ENCODE data around the gene ARHGAP44.

DNA sequence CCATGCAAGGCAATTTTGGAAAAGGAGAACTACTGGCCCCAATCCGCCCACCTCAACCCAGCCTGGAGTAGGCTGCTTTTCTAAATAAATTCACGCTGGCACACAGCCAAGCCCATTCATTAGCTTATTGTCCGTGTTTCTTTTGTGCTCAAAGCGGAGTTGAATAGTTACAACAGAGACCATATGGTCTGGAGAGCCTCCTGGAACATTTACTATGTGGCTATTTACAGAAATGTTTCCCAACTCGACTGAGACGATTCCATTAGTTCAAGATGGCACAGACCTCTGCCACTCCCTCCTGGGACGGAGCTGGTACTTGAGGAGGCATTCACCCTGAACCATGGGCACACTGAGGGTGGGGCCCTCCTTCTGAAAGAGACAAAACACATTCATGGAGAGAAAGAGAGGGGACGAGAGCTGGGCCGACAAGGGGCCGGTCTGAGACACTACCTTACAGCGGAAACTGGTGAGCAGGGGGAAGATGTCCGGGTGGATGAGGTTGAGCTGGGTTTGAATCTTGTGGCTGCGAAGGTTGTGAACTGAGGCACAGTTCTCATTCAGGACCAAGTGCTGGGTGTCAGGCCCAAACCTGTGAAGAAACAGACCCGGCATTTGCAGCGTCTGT lies 212.8 kb downstream of the ARHGAP44 start:
- TF ChIP-seq, protein P1, sequence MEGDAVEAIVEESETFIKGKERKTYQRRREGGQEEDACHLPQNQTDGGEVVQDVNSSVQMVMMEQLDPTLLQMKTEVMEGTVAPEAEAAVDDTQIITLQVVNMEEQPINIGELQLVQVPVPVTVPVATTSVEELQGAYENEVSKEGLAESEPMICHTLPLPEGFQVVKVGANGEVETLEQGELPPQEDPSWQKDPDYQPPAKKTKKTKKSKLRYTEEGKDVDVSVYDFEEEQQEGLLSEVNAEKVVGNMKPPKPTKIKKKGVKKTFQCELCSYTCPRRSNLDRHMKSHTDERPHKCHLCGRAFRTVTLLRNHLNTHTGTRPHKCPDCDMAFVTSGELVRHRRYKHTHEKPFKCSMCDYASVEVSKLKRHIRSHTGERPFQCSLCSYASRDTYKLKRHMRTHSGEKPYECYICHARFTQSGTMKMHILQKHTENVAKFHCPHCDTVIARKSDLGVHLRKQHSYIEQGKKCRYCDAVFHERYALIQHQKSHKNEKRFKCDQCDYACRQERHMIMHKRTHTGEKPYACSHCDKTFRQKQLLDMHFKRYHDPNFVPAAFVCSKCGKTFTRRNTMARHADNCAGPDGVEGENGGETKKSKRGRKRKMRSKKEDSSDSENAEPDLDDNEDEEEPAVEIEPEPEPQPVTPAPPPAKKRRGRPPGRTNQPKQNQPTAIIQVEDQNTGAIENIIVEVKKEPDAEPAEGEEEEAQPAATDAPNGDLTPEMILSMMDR (conservative IDR thresholded peaks at IDR 0.05; ENCODE audit: low read length), result no peak
- no peak for TF ChIP-seq EZH2phosphoT487 (IDR thresholded peaks at IDR 0.05; ENCODE audit: borderline replicate concordance)
